Liver (tissue), 9 donors: ENCODE data around the gene MAGIX. TPM values are rescaled to one million over a fixed set of nuclear protein-coding genes. Genes with fewer than 3 reads are reported as not detected.

ENCODE experiments used
- DNase-seq: peaks from one replicate; pipeline ENCODE4 v3.0.0-alpha.2; 2017; ENCODE audit warnings: low spot score
- H3K27ac ChIP-seq, 2 donors: one replicate each; pipeline ENCODE4 v1.7.0; 2013; ENCODE audit warnings: inconsistent platforms in 2 of 2, low read length in 2 of 2, control low read depth in 1 of 2, low read depth in 1 of 2, mild to moderate bottlenecking in 1 of 2
- H3K27me3 ChIP-seq, 4 donors: one replicate each; pipeline versions ENCODE4 v1.6.1 to v1.7.0; 2013; ENCODE audit warnings: low read length in 3 of 4, inconsistent platforms in 1 of 4, mild to moderate bottlenecking in 1 of 4, moderate library complexity in 1 of 4; ENCODE audit not compliant: control insufficient read depth in 4 of 4, insufficient read depth in 4 of 4
- H3K36me3 ChIP-seq, 4 donors: one replicate each; pipeline versions ENCODE4 v1.6.1 to v1.7.0; 2013; ENCODE audit warnings: low read length in 3 of 4, mild to moderate bottlenecking in 3 of 4, low read depth in 1 of 4, moderate library complexity in 1 of 4; ENCODE audit not compliant: control insufficient read depth in 4 of 4, insufficient read depth in 3 of 4
- H3K4me1 ChIP-seq, 4 donors: one replicate each; pipeline versions ENCODE4 v1.6.1 to v1.7.0; 2013; ENCODE audit warnings: low read length in 3 of 4, mild to moderate bottlenecking in 3 of 4, moderate library complexity in 1 of 4; ENCODE audit not compliant: control insufficient read depth in 4 of 4, insufficient read depth in 4 of 4
- H3K4me3 ChIP-seq, 3 donors: one replicate each; pipeline versions ENCODE4 v1.6.1 to v1.7.0; 2013; ENCODE audit warnings: low read length in 3 of 3, control low read depth in 1 of 3, low read depth in 1 of 3, mild to moderate bottlenecking in 1 of 3
- H3K9ac ChIP-seq, 2 donors: one replicate each; pipeline ENCODE4 v1.7.0; 2013; ENCODE audit warnings: low read length in 2 of 2, mild to moderate bottlenecking in 2 of 2, moderate library complexity in 2 of 2, control low read depth in 1 of 2, low read depth in 1 of 2
- H3K9me3 ChIP-seq, 4 donors: one replicate each; pipeline versions ENCODE4 v1.6.1 to v1.7.0; 2013; ENCODE audit warnings: low read length in 3 of 4; ENCODE audit not compliant: control insufficient read depth in 4 of 4
- ATF3 ChIP-seq: IDR thresholded peaks from 2 replicates; pipeline ENCODE4 v1.6.1; 2016; ENCODE audit warnings: antibody characterized with exemption
- CTCF ChIP-seq: fragments of 150-350 bp; IDR thresholded peaks from 2 replicates; pipeline ENCODE4 v1.5.1; 2017; ENCODE audit warnings: improper control_type of control experiment, low read depth, low read length; ENCODE audit not compliant: missing input control
- EGR1 ChIP-seq, 2 donors: IDR thresholded peaks; 2 replicates each; pipeline ENCODE4 v1.6.1; 2016 to 2018; ENCODE audit warnings: antibody characterized with exemption in 2 of 2, low read depth in 2 of 2
- FOXA1 ChIP-seq: IDR thresholded peaks from 2 replicates; pipeline ENCODE4 v1.6.1; 2016; ENCODE audit warnings: antibody characterized with exemption
- FOXA2 ChIP-seq: IDR thresholded peaks from 2 replicates; pipeline ENCODE4 v1.6.1; 2016; ENCODE audit warnings: antibody characterized with exemption
- GABPA ChIP-seq, 2 donors: IDR thresholded peaks in 1 of 2; conservative IDR thresholded peaks in 1 of 2; 2 replicates each; pipeline ENCODE4 v1.6.1; 2016; ENCODE audit warnings: antibody characterized with exemption in 2 of 2, mild to moderate bottlenecking in 1 of 2, moderate library complexity in 1 of 2
- HNF4A ChIP-seq, 2 donors: conservative IDR thresholded peaks; 2 replicates each; pipeline ENCODE4 v1.6.1; 2016; ENCODE audit warnings: antibody characterized with exemption in 2 of 2, mild to moderate bottlenecking in 2 of 2
- JUND ChIP-seq, 2 donors: IDR thresholded peaks; 2 replicates each; pipeline ENCODE4 v1.6.1; 2016; ENCODE audit warnings: antibody characterized with exemption in 2 of 2
- RAD21 ChIP-seq, 2 donors: IDR thresholded peaks; 2 replicates each; pipeline ENCODE4 v1.6.1; 2016; ENCODE audit warnings: antibody characterized with exemption in 2 of 2, mild to moderate bottlenecking in 2 of 2
- REST ChIP-seq: IDR thresholded peaks from 2 replicates; pipeline ENCODE4 v1.6.1; 2016; ENCODE audit warnings: antibody characterized with exemption, mild to moderate bottlenecking
- SP1 ChIP-seq: IDR thresholded peaks from 2 replicates; pipeline ENCODE4 v1.6.1; 2018; ENCODE audit warnings: antibody characterized with exemption, mild to moderate bottlenecking
- TAF1 ChIP-seq: conservative IDR thresholded peaks from 2 replicates; pipeline ENCODE4 v1.6.1; 2016; ENCODE audit warnings: antibody characterized with exemption, mild to moderate bottlenecking
- WGBS: extraction: QIAGEN DNeasy Blood & Tissue Kit; methylation state at CpG from one replicate; pipeline ENCODE4 v1.1.7; 2013; 5-methylcytosine and 5-hydroxymethylcytosine counted together
- polyA plus RNA-seq, 2 donors: library from polyadenylated mRNA; stranded (reverse) in 1 of 2; unstranded in 1 of 2; fragments of 200-250 nt in 1 of 2; fragments of >200 nt in 1 of 2; fragmentation: Nextera tagmentation in 1 of 2; extraction: Ambion mirVana in 1 of 2; gene quantifications; one replicate each; pipeline versions ENCODE4 v1.2.1 to v1.2.3, GENCODE V29; 2013 to 2015
- total RNA-seq, 2 donors: library from RNA; depleted of rRNA; stranded (reverse); fragments of >200 nt; gene quantifications; one replicate each; pipeline ENCODE4 v1.2.3, GENCODE V29; 2014
- donor health status: healthy.
- donor health status: healthy.
- donor health status: healthy.
- donor health status: healthy.
- donor health status: healthy.

The MAGIX gene
- total and polyA plus RNA-seq, 4 donors = 2.9 to 10.8 (median 7.9) TPM

GRCh38 chrX:49205443-49205842 is 42.9 kb downstream of the MAGIX start:
- TF ChIP-seq SP1 = no peak
- TF ChIP-seq GABPA (IDR thresholded peaks at IDR 0.05 in 1 of 2, conservative IDR thresholded peaks at IDR 0.05 in 1 of 2) = no peak
- TF ChIP-seq REST = no peak
- no peak for TF ChIP-seq FOXA1
- no peak for TF ChIP-seq CTCF
- TF ChIP-seq JUND (IDR thresholded peaks at IDR 0.05) = no peak
- no peaks in the 10 kb centered on the region for H3K9me3 ChIP-seq
- 70% methylated on average over 13 of the region's 13 CpGs for WGBS
- H3K36me3 ChIP-seq = no peaks in the 10 kb centered on the region
- H3K27me3 ChIP-seq = no peaks in the 10 kb centered on the region
- DNase-seq = no peak
- no peaks in the 10 kb centered on the region for H3K4me1 ChIP-seq
- no peak overlapping the region for H3K27ac ChIP-seq
- H3K4me3 ChIP-seq = no peak overlapping the region
- H3K9ac ChIP-seq = no peak overlapping the region

- no peak for DNase-seq
- no peak for TF ChIP-seq TAF1
- TF ChIP-seq EGR1 (IDR thresholded peaks at IDR 0.05; ENCODE audit: low read depth in 2 of 2) = no peak
- TF ChIP-seq FOXA1 = no peak
- no peak for TF ChIP-seq HNF4A (conservative IDR thresholded peaks at IDR 0.05)
- no peaks in the 10 kb centered on the region for H3K36me3 ChIP-seq
- 80% methylated on average over 8 of the region's 8 CpGs for WGBS
- no peak overlapping the region for H3K27ac ChIP-seq
- H3K9ac ChIP-seq = no peak overlapping the region
- H3K9me3 ChIP-seq = no peaks in the 10 kb centered on the region
- H3K4me3 ChIP-seq = no peak overlapping the region
- H3K4me1 ChIP-seq = no peaks in the 10 kb centered on the region
- H3K27me3 ChIP-seq = no peaks in the 10 kb centered on the region
Measured at GRCh38 chrX:49206543-49206942, 44.0 kb downstream of the MAGIX start.

- WGBS = 93% methylated on average over 5 of the region's 5 CpGs
- Histone ChIP-seq H3K9me3 (no peaks in the 10 kb centered on the region), H3K4me1 (no peaks in the 10 kb centered on the region), H3K4me3 (no peak overlapping the region), H3K9ac (no peak overlapping the region), H3K27ac (no peak overlapping the region), H3K36me3 (no peaks in the 10 kb centered on the region), H3K27me3 (no peaks in the 10 kb centered on the region)
- no peak for TF ChIP-seq FOXA2
- no peak for TF ChIP-seq ATF3
- TF ChIP-seq FOXA1 = no peak
- TF ChIP-seq EGR1 (IDR thresholded peaks at IDR 0.05; ENCODE audit: low read depth in 2 of 2) = no peak
- no peak for TF ChIP-seq RAD21 (IDR thresholded peaks at IDR 0.05)
- TF ChIP-seq CTCF = no peak
- no peak for DNase-seq
Measured at GRCh38 chrX:49208399-49208798, 45.8 kb downstream of the MAGIX start.
